GM12892 (cell line): Measurements from ENCODE around the gene FER.

Experiments used
- DNase-seq: peaks from one replicate; pipeline ENCODE4 v3.0.0; 2011; ENCODE audit not compliant: insufficient read length
- FAIRE-seq: peaks from 2 replicates; lab custom pipeline; 2011; peaks lifted over from hg19 to GRCh38; lab: Jason Lieb, UNC
- POLR2A ChIP-seq: IDR thresholded peaks from 2 replicates; pipeline ENCODE4 v1.6.1; 2011; ENCODE audit warnings: low read depth, low read length, control low read depth
- POLR2AphosphoS5 ChIP-seq: IDR thresholded peaks from 2 replicates; pipeline ENCODE4 v1.6.1; 2011; ENCODE audit warnings: low read depth, low read length, control low read depth
- TAF1 ChIP-seq: IDR thresholded peaks from 2 replicates; pipeline ENCODE4 v1.6.1; 2011; ENCODE audit warnings: low read depth, mild to moderate bottlenecking, control low read depth, low read length, borderline replicate concordance

Gene FER

GRCh38 chr5:108728566-108729241 lies 19.0 kb upstream of the FER start:
- DNase-seq (no peak), FAIRE-seq (no peak)
- TF ChIP-seq POLR2AphosphoS5 (no peak), POLR2A (no peak), TAF1 (no peak)

- TF ChIP-seq TAF1 (no peak), POLR2AphosphoS5 (no peak), POLR2A (no peak)
- FAIRE-seq (no peak), DNase-seq (no peak)
These were observed 18.5 kb upstream of the FER start for GRCh38 chr5:108729242-108729615.

GRCh38 chr5:108730617-108731340 lies 16.9 kb upstream of the FER start:
- TF ChIP-seq TAF1: no peak
- TF ChIP-seq POLR2AphosphoS5: no peak
- no peak for TF ChIP-seq POLR2A
- FAIRE-seq: peak; percentile 83
- DNase-seq: peak; percentile 37

- DNase-seq (no peak), FAIRE-seq (peak; percentile 21)
- TF ChIP-seq TAF1: no peak
- TF ChIP-seq POLR2AphosphoS5: no peak
- TF ChIP-seq POLR2A: no peak
These were observed 11.9 kb upstream of the FER start for GRCh38 chr5:108735790-108736189.

GRCh38 chr5:108736855-108737254 lies 10.8 kb upstream of the FER start:
- DNase-seq (no peak), FAIRE-seq (no peak)
- no peak for TF ChIP-seq POLR2A
- no peak for TF ChIP-seq TAF1
- no peak for TF ChIP-seq POLR2AphosphoS5

DNA sequence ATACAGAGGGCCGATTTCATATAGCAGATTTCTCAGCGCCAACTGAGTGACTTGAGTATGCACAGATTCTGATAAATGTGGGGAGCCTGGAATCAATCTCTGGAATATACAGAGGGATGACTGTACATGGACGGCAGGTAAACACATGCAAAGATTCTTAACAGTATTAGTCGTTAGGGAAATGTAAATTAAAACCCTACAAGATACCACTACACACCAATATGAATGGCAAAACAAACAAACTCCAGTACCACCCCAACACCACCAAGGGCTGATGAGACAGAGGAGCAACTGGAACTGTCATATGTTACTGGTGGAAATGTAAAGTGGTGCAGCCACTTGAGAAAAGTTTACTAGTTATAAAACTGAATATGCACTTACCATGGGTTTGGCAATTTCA lies 8.3 kb upstream of the FER start:
- TF ChIP-seq POLR2AphosphoS5 (no peak), TAF1 (no peak), POLR2A (no peak)
- DNase-seq (no peak), FAIRE-seq (no peak)

DNA sequence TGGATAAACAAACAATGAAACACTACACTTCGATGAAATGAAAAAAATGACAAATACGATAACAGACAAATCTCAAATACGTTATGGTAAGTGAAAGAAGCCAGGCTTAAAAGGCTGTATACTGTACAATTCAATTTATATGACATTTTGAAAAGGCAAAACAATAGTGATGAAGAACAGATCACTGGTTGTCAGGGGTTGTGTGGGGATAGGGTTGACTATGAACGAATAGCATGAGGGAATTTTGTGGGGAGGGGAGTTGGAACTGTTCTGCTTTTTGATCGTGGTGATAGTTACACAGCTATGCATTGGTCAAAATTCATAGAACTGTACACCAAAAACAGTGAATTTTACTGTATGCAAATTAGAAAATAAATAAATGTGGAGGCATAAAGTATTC lies 7.8 kb upstream of the FER start:
- no peak for FAIRE-seq
- no peak for DNase-seq
- TF ChIP-seq POLR2AphosphoS5: no peak

DNA sequence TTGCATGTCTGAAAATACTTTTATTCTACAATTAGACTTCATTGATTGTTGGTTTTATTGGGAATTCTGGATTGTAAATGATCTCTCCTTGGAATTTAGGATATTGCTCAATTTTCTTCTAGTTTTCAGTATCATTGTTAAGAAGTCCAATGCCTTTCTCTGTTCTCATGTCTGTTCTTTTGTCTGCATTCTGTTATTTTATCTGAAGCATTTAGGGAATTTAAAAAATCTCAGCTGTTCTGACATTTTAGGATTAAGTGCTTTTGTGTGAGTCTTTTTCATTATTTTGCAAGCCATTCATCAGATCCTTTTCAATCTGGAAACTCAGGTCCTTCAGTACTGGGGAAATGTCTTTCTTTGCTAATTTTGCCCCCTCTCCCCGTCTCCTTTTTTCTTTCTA lies 4.4 kb upstream of the FER start:
- FAIRE-seq (no peak), DNase-seq (no peak)
- TF ChIP-seq POLR2AphosphoS5: no peak
- TF ChIP-seq TAF1: no peak
- TF ChIP-seq POLR2A: no peak

- DNase-seq (no peak), FAIRE-seq (no peak)
- TF ChIP-seq TAF1: no peak
- no peak for TF ChIP-seq POLR2AphosphoS5
- no peak for TF ChIP-seq POLR2A
These were observed 3.9 kb upstream of the FER start for GRCh38 chr5:108743846-108744245.

DNA sequence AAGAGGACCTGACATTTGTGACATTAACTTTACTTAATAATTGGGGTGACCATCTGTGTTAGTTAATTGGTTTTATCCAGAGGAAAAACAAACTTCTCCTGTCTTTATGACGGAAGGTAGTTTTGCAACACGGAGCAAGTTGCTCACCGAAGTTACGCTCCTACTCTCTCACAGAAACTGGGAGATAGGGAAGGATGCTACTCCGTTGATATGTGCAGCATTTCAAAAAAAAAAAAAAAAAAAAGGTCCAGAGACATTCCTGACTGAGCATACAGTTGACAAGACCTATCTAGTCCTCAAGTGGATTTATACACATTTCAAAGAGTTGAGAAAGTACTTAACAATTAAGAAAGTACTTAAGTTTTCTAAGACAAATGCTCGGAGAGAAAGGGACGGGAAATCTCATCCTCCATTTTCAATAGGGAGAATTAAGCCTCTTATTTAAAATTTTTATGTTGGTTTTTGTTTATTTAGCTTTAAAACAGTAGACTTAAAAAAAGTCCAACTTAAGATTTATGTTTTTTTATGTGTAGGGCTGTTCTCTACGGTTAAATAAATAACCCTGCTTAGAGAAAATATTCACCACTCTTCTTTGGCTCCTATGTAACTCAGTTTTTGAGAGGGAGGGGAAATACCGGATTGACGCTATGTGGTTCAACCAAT lies 455 bp upstream of the FER start:
- FAIRE-seq: peak; percentile 75
- DNase-seq: no peak
- TF ChIP-seq POLR2AphosphoS5: no peak
- no peak for TF ChIP-seq TAF1
- no peak for TF ChIP-seq POLR2A

DNA sequence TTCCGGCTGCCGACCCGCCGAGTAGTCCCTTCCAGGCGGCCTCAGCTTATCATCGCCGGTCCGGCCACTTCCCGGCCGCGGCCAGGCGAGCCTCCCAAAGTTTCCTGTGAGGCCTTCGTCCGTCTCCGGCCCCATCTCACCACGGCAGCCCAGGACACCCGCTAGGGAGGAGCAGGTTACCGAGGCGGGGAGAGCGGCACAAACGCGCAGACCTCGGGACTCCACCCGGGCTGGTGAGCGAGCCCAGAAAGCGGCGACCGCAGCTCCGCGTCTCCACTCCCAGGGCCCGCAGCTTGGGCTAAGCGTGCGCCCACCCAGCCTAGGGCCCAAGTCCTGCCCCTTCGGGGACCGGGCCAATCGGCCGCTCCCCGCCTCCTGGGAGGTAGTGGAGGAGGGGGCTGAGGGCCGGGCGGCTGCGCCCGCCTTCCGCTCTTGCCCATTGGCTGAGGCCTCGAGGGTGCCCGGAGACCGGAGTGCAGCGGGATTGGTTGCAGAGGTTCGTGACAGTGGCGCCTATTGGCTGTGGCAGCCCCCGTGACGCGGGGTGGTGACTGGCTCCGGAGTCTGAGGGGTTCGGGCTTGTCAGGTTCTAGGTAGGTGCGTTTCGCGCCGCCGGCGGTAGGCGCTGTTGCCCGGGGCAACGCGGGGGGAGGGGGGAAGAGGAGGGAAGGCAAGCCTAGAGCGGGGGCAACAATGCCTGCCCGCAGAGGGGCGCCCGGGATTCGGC lies 867 bp downstream of the FER start:
- peak; percentile 78 for DNase-seq
- TF ChIP-seq POLR2AphosphoS5: peak; percentile 96
- TF ChIP-seq TAF1: peak; percentile 77; the same call in 1 of the 2 replicates
- TF ChIP-seq POLR2A: peak; percentile 97
- peak; percentile 100 for FAIRE-seq
